Bone marrow (tissue), 2 donors: ENCODE results near the gene COL23A1.

Experiments
- DNase-seq, 2 donors: peaks; one replicate each; lab custom pipeline; 2025; lab: John Stamatoyannopoulos, UW

COL23A1 gene

GRCh38 chr5:178590141-178590923 lies at the start of gene COL23A1:
COL23A1 (minus strand) TSS chr5:178590393.
- DNase-seq = peak in 1 of 2 donors; percentile 56

GRCh38 chr5:178637356-178638074 lies 47.3 kb upstream of the COL23A1 start:
- no peak for DNase-seq

- DNase-seq = no peak
Measured at GRCh38 chr5:178632285-178632684, 42.1 kb upstream of the COL23A1 start.

GRCh38 chr5:178630951-178631350 lies 40.8 kb upstream of the COL23A1 start:
- no peak for DNase-seq

GRCh38 chr5:178630475-178630930 lies 40.3 kb upstream of the COL23A1 start:
- no peak for DNase-seq

- no peak for DNase-seq
Measured at GRCh38 chr5:178627259-178627598, 37.0 kb upstream of the COL23A1 start.

- peak; percentile 91 to 93 for DNase-seq
Measured at GRCh38 chr5:178626484-178627258, 36.5 kb upstream of the COL23A1 start, which contains the start of gene CLK4. CLK4 (minus strand) TSS chr5:178627050; CDS start chr5:178623416, 3,634 bp downstream.

GRCh38 chr5:178625679-178626483 lies 35.7 kb upstream of the COL23A1 start:
- DNase-seq = no peak

GRCh38 chr5:178624631-178625546 lies 34.7 kb upstream of the COL23A1 start:
- no peak for DNase-seq

GRCh38 chr5:178622679-178623247 lies 32.6 kb upstream of the COL23A1 start:
- no peak for DNase-seq

GRCh38 chr5:178619390-178619789 lies 29.2 kb upstream of the COL23A1 start:
- DNase-seq = no peak

- DNase-seq = no peak
Measured at GRCh38 chr5:178612299-178612698, 22.1 kb upstream of the COL23A1 start.

GRCh38 chr5:178606269-178606668 lies 16.1 kb upstream of the COL23A1 start:
- no peak for DNase-seq

- DNase-seq = no peak
Measured at GRCh38 chr5:178605788-178606187, 15.6 kb upstream of the COL23A1 start.

GRCh38 chr5:178602752-178603151 lies 12.6 kb upstream of the COL23A1 start:
- no peak for DNase-seq

- no peak for DNase-seq
Measured at GRCh38 chr5:178595750-178596149, 5.6 kb upstream of the COL23A1 start.

GRCh38 chr5:178595150-178595549 lies 5.0 kb upstream of the COL23A1 start:
- DNase-seq = no peak

GRCh38 chr5:178590924-178591423 lies 781 bp upstream of the COL23A1 start:
- no peak for DNase-seq

GRCh38 chr5:178589180-178590140 lies 733 bp downstream of the COL23A1 start:
- DNase-seq = no peak
